GM10847 (cell line): ENCODE data around the gene FOXP1.

Source experiments
- POLR2A ChIP-seq: IDR thresholded peaks from 2 replicates; pipeline ENCODE4 v1.6.1; 2011; ENCODE audit not compliant: insufficient read length; ENCODE audit errors: extremely low read depth

FOXP1 gene

DNA sequence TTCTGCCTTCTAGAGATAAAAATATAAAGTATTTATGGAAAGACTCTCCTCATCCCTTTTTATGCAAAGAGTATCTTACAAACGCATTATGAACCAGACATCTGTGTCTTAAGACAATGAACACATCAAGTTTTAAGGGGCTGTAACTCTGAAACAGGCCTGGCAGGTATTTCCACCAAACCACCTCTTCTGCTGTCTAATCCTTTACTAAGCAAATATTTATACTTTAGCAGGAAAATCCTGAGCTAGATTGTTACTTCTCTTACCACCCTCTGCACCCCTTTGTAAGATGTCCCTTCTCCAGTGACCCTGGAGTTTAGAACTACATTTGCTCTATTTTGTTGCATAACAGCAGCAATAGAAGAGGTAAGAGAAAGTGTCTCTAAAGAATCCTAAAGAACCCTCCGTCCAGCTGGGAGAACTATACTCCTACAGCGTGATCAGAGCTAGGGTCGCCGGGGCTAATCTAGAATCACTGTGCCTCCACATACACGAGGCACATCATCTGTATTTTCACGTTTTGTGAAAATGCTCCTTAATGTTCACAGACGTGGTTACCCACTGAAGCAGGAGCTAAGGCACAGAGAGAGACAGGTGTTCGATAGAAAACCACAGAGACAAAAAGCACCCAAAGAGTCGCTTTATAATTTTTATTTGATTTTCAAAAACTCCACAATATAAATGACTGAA lies 129.6 kb downstream of the FOXP1 start:
- TF ChIP-seq POLR2A = no peak

DNA sequence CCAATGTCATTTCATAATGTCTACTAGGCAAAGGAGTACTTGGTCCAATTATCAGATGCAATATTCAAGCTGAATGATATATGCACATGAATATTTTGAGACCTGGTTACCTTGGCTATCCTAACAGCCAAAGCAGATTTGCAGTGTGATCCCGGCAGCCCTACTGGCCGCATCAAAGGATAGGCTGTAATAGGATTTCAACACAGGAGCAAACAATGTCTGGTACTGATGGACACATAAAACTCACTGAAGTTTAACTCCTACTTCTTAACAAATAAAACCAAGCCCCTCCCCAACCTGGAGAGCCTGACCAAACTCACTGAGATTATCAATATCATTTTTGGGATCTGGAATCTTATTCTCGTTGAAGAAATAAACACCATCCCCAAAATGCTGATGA lies 130.2 kb downstream of the FOXP1 start:
- no peak for TF ChIP-seq POLR2A

DNA sequence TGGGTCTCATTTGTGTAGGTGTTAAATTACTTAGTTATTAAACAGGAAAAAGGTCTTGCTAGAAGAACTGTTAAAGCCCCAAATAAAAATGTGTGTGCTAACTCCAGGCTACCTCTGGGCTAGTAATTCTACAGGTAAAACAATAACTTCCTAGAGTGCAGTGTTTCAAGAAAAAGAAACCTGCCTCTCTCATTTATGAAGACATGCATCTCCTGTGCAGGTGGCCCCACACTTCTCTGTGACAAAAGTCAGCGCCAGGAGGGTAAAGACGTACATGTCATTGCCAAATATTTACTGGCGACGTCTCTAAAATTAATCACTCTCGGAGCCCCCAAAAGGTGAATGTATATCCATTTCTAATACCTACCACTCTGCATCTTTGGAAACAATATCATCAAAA lies 131.7 kb downstream of the FOXP1 start:
- no peak for TF ChIP-seq POLR2A

DNA sequence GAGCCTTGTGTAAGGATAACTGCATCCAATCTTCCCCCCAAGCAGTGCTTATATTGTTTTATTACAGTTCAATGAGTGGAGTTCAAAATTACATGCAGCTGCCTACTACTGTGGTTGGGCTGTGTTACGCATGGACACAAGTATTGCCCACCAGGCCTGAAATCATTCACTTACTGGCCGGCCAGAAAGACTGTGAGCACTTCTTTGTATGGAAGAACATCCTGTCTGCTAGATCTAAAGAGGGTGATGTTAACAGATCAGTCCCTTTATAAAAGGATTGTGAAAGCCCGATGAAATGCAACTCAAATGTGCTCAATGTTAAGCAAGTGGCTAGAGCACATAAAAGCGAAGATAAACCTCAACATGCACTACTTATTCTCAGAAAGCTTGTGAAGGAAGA lies 132.5 kb downstream of the FOXP1 start:
- TF ChIP-seq POLR2A = no peak

DNA sequence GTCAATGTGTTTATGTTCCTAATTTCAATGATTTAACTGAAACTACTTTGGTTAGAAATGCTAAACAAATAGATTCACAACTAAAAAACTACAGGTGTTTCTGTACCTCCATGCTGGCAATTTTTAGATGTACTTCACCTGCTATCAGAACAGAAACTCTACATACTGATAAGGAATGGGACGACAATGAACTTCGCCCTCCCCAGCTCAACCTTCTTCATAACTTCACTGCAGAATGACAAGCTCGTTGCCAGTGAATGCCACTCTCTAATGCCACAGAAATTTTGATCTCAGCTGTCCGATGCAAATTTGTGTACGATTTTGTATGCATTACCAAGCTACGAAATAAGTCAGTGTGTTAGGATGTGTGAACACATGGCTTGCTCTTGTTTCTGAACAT lies 133.4 kb downstream of the FOXP1 start:
- no peak for TF ChIP-seq POLR2A

DNA sequence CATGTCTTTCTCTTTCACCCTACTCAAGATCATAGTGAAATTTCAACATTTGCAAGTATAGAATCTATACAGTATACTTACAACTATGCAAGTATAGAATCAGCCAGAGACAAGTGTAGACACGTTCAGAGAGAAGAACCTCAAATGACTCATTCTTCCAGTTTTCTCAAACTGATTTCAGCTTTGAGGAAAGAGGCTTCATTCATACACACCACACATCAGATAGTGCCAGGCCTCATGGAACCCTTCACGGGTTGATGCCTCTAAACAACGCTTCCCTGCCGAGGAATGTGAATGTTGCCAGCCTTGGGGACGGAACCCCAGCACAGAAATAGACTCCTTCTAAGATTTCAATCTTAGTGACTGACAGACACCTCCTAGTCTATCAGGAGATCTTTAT lies 135.7 kb downstream of the FOXP1 start:
- no peak for TF ChIP-seq POLR2A

DNA sequence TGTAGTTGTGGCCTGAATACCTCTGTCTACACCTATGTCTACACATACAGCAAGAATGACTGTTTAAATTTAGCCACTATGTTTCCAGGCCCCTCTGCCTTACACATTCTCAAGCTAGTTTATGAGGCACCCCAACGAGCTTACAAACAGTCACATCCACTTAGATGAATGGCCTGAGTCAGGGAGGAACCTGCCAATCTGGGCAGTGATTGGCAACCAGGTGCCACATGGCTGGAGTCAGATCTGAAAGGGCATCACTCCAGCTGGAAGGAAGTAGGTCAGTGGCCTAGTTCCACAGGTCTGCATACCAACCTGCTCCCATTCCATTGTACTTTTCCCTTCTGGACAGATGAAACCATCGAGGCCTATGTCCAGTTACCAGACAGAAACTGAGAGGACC lies 136.3 kb downstream of the FOXP1 start:
- TF ChIP-seq POLR2A = no peak

DNA sequence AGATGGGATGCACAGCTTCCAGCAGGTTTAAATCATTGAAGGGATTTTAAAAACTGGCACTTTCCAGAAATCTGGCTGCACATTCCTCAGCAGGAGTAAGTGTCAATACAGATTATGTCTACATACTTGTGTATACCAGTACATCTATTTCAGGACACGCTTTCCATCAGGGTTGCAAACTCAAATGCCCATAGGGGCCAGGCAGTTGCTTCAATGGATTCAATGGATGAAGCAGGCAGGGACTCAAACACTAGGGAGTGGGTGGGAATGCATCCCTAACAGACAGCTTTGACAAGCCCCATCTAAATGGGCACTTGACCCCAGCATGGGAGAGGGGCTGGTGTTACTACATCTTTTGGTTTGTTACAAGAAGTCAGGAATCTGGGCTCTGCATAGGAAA lies 136.8 kb downstream of the FOXP1 start:
- no peak for TF ChIP-seq POLR2A

DNA sequence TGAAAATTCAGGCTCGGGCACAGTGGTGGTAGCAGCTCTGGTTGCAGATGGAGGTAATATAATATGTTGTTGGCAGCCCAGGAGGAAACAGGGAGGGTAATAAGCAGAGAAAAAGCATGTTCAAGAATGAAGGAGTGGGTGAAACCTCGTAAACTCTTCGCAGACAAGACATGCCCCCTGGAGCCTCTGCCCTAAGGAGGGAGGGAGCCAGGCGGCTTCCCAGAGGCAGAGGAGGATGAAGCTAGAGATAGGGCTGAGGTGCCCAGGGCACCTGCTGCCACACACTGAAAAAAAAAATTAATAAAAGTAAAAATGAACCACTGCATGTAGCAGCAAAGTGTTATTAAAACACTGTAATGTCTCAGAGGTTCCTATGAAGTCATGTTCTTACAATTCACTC lies 137.3 kb downstream of the FOXP1 start:
- TF ChIP-seq POLR2A = no peak

DNA sequence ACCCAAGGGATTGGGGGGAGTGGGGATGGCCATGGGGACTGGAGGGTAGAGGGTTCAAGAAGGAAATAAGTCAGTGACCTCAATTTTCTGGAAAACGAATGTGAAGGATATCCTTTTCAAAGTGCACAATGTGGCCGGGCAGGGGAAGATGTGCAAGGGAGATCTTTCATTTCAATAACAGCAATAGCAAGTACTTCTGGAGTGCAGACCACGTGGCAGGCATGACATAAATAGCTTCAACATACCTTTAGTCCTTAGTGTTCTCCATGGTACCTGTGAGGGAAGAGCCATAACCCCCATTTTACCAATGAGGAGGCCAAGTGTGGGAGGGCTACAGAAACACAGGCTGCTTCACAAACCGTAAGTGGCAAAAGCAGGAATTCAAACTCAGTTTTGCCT lies 138.7 kb downstream of the FOXP1 start:
- TF ChIP-seq POLR2A = no peak

DNA sequence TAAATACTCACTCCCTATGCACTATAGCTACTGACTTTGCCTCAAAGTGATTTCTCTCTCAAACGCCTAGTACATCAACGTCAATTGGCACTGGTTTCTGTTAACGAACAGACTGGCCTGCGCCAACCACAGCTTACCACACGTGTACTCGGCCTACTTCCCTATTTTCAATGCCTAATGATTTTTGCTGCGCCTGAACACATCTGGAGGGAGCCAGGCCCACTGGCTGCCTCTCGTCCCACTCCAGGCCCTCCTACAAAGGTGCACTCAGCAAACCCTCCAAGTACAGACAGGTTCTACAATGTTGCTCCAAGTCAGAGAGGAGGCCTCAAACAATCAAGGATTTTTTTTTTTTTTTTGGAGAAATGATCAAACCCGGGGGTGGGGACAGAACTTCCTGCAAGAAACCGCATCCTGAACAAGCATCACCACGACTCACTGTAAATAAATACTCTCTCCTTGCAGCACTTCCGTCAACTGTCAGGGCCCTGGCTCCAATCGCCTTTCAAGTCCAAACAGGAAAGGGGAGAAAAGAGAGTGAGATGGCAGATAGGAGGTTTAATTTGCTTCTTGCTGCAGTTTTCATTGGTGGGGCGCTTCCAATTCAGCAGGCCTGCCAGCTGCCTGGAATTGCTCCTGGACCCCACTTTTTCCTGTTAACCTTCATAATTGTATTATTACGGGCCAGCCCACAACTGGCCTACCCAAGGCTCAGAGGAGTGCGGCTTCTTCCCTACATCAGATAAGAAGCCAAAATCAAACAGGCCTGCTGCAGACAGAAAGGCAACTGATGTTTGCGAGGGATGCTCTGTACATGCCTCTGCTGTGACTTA lies 139.3 kb downstream of the FOXP1 start:
- no peak for TF ChIP-seq POLR2A

DNA sequence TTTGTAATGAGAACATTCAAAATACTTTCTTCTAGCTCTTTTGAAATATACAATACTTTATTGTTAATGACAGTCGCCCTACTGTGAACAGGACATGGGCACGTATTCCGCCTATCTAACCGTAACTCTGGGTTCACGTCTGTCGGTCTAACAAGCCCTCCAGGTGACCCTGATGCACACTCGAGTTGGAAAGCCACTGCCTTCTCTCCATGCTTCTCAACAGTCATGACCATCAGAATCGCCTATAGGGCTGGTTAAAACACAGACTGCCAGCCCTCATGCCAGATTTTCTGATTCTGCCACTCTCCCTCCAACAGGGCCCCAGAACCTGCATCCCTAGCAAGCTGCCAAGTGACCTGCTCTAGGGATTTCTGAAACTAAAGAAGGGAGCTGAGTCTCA lies 140.2 kb downstream of the FOXP1 start:
- TF ChIP-seq POLR2A = no peak

DNA sequence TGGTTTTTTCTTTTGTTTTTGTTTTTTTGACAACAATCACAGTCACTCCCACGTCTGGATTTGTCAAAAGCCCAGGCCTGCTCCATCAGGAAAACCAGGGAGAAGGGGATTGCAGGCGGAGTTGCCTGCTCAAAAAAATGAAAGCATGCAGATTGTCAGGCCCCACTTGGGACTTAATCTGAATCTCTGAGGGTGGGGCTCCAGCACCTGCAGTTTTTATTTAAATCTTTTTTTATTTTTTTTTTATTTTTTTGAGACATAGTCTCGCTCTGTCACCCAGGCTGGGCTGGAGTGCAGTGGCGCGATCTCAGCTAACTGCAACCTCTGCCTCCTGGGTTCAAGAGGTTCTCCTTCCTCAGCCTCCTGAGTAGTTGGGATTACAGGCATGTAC lies 140.9 kb downstream of the FOXP1 start:
- TF ChIP-seq POLR2A = no peak

DNA sequence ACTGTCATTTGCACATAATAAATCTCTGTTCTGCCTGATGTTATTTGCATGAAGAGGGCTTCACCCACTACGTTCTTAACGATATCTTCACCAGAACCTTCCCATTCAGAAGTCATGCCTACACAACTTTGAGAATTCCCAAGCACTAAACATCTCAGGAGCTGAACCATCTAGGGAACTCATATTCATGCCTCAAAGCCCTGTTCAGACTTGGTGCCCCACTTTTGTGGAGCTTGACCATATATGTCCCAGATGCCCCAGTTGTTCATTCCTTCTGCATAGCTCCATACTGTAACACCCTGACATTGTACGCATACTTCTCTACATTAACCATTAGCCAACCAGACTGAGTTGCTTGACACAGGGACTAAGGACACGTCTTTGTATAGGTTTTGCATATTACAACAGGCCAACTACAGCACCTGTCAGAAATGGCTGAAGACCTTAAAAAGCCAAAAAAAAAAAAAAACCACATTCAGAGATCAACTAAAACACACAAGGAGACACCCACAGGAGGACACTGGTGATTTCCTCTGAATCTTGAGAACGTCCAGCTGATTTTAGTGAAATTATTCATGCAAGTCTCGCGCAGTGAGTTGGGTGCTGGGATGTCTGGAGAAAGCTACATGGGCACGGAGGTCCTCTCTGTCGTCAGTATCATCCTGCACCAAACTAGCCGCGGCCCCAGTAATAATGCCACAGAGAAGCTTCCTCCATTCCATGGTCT lies 141.4 kb downstream of the FOXP1 start:
- TF ChIP-seq POLR2A = no peak

DNA sequence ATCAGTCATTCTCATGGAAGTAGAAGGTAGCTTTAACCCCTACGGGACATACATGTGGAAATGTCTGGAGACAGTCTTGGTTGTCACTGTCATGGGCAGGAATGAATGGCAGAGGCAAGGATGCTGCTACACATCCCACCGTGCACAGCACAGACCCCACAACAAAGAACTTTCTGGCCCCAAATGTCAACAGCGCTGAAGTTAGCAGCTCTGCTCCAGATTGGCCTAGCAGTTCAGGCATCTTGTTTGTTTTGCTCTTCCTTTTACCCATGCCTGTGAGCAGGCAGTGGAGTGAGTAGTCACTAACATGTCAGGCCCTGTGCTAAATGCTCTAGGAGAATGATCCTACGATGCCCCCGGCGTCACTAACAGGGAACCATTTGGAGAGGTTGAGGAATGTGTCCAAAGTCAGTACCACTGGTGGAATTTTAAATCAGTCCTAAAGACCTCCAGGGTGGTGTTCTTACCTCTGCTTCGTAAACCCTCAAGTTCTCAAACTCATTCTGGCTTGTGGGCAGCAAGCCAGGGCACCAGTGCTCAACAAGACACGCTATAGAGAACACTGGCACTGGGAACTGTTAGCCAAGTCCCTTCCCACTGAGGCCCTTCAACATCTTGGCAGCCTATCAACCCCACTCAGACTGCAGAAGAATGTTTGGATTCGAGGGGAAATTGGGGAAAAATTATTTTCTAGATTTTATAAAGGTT lies 142.2 kb downstream of the FOXP1 start:
- TF ChIP-seq POLR2A = no peak
